Measurements from ENCODE around the gene ZDHHC12. TPM values are rescaled to one million over a fixed set of nuclear protein-coding genes. Genes with fewer than 3 reads are reported as not detected.
A peak's percentile ranks its signal among the peaks of the same experiment; 100 is the strongest.

Gene ZDHHC12
- total and polyA plus RNA-seq, 2 of the 13 experiments (the other 11 are each of a cell fraction or from before 2014, with no cell fraction given): 25.4 to 28.0 TPM

- TF ChIP-seq HNF1A (IDR thresholded peaks at IDR 0.05; ENCODE audit: low read depth): no peak
- TF ChIP-seq HNF1A (CRISPR knock-in tag; IDR thresholded peaks at IDR 0.05; ENCODE audit: borderline replicate concordance): no peak
- no peak for TF ChIP-seq NAIF1 (CRISPR knock-in tag; IDR thresholded peaks at IDR 0.05; ENCODE audit: borderline replicate concordance)
- TF ChIP-seq CHD4 (IDR thresholded peaks at IDR 0.05; ENCODE audit: borderline replicate concordance, low read length): 0 out of 2 replicates have a peak, but pooled peaks have one; percentile 61
- no peak for TF ChIP-seq CREB3 (CRISPR knock-in tag; IDR thresholded peaks at IDR 0.05)
- TF ChIP-seq PLRG1 (conservative IDR thresholded peaks at IDR 0.05): no peak
- TF ChIP-seq PRPF4 (IDR thresholded peaks at IDR 0.05; ENCODE audit: low read depth, low read length, poor library complexity, severe bottlenecking): no peak
- TF ChIP-seq ZNF354B (CRISPR knock-in tag; IDR thresholded peaks at IDR 0.05): no peak
- TF ChIP-seq ZXDC (CRISPR knock-in tag; IDR thresholded peaks at IDR 0.05): no peak
- no peak for TF ChIP-seq MIER2 (CRISPR knock-in tag; IDR thresholded peaks at IDR 0.05)
- 0 out of 2 replicates have a peak, but pooled peaks have one; percentile 16 for TF ChIP-seq ZBTB20 (CRISPR knock-in tag; IDR thresholded peaks at IDR 0.05; ENCODE audit: borderline replicate concordance, low read depth)
- TF ChIP-seq ZNF432 (CRISPR knock-in tag; IDR thresholded peaks at IDR 0.05; ENCODE audit: borderline replicate concordance): no peak
- no peak for TF ChIP-seq IKZF1 (IDR thresholded peaks at IDR 0.05)
These were observed 38.9 kb upstream of the ZDHHC12 start (continued) for GRCh38 chr9:128762671-128763449.

Data from HepG2 (cell line).